Renal cortical epithelial cell (primary cell): ENCODE results near the gene EN2. TPM values are rescaled to one million over a fixed set of nuclear protein-coding genes. Genes with fewer than 3 reads are reported as not detected.

Source experiments
- DNase-seq: peaks from one replicate; pipeline ENCODE4 v3.0.0-alpha.2; 2011; ENCODE audit warnings: low read depth
- total RNA-seq: library from RNA; depleted of rRNA; stranded (reverse); fragments of >200 nt; gene quantifications from 2 replicates; pipeline ENCODE4 v1.2.3, GENCODE V29; 2014

The EN2 gene
- total RNA-seq = 0.05 TPM in 1 of 2 replicates, not detected in the other

GRCh38 chr7:155458111-155458877 lies at the start of gene EN2:
EN2 (plus strand) TSS chr7:155458129; CDS start chr7:155458378, 249 bp downstream.
- DNase-seq = no peak

DNA sequence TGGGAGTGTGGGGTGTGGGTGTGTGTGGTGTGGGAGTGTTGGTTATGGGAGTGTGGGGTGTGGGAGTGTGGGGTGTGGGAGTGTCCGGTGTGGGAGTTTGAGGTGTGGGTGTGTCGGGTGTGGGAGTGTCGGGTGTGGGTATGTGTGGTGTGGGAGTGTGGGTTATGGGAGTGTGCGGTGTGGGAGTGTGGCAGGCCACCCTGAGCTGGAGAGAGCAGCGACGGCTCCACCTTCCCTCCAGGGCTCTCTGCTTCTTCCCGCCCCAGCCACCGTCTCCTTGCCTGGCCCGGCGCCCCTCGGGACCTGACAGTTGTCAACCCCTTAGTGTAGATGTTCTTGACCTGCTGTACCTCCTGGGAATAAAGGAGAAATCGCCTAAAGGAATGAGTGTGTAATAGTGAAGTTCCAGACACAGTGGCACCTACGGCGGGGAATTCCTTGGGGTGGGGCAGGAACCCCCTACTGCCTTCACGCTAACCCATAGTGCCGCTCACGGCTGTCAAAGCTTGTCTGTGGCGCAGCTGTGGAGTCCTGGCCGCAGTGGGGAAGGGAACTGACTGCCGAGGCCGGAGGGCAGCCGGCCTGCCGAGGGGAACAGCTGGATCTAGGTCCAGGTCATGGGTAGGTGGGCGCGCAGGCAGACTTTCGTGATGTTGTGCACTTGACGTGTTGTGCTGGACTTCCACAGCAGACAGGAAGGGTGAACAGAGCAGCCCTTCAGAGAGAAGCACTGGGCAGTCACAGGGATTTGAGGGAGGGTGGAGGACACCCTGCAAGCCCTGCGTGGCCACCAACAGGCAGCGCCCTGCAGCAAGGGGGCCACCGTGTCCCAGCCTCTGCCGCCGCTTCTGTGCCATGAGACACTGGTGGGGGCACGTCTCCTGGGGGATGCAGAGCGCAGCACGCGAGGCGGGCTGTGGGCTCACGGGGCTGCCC lies 49.0 kb upstream of the EN2 start:
- DNase-seq = no peak

DNA sequence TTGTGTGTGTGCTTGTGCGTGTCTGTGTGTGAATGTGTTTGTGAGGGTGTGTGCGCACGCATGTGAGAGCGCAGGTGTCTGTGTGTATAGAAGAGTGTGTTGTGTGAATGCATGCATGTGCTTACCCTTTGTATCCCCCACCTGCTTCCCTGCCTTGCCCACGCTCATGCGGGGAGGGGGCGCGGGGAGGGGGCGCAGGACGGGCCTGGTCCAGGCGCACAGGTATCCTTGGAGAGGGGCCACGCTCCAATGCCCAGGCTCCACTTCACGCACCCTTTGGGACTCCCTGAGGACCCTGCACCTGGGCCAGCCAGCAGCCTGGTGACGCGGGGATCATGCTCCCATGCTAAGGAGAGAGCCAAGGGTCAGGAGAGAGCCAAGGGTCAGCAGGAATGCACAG lies 47.9 kb upstream of the EN2 start:
- no peak for DNase-seq

DNA sequence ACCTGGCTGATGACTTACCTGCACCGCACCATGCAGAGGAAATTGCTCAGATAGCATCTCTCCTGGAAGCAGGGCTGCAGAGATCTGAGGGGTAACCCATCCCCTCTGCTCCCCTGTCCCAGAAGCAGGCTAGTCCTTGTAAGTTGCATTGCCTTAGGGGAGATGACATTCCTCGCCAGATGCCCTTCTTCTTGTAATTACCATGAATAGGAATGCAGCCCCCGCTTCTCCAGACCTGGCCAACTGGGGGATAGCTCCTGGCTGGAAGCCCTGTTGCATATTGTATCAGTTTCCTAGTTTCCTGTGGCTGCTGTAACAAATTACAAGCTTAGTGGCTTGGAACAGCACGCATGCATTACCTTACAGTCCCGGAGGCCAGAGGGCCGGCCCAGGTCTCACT lies 47.5 kb upstream of the EN2 start:
- DNase-seq = no peak

DNA sequence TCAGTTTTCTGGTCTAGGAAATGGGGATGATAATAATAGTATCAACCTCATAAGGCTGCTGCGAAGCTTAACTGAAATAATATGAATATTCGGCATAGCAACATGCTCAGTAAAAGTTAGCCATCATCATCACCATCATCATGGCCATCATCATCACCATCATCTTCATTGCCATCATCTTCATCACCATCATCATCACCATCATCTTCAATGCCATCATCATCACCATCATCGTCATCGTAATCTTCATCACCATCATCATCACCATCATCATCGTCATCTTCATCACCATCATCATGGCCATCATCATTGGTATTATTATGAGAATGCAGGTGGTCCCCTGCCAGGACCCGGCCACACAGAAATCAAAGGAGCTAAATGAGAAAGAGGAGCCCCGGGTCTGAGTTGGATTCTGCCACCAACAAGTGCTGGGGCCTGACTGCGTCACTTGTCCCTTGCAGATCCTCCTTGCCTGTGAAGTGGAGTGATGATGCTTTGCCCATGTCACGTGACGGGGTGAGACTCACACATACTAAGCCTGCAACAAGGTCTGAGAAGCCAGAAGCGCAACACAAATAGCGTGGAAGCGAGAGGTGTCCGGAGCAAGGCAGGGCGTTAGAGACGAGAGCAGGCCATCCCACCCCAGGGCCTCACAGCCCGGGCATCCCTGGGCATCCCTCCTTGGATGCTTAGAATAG lies 46.1 kb upstream of the EN2 start:
- DNase-seq = no peak

- DNase-seq = peak; percentile 22
Observed at GRCh38 chr7:155412416-155413253, 45.3 kb upstream of the EN2 start.

- DNase-seq = no peak
Observed at GRCh38 chr7:155414547-155415492, 43.1 kb upstream of the EN2 start.

GRCh38 chr7:155416646-155417380 lies 41.1 kb upstream of the EN2 start:
- no peak for DNase-seq

- no peak for DNase-seq
Observed at GRCh38 chr7:155418304-155418703, 39.6 kb upstream of the EN2 start.

DNA sequence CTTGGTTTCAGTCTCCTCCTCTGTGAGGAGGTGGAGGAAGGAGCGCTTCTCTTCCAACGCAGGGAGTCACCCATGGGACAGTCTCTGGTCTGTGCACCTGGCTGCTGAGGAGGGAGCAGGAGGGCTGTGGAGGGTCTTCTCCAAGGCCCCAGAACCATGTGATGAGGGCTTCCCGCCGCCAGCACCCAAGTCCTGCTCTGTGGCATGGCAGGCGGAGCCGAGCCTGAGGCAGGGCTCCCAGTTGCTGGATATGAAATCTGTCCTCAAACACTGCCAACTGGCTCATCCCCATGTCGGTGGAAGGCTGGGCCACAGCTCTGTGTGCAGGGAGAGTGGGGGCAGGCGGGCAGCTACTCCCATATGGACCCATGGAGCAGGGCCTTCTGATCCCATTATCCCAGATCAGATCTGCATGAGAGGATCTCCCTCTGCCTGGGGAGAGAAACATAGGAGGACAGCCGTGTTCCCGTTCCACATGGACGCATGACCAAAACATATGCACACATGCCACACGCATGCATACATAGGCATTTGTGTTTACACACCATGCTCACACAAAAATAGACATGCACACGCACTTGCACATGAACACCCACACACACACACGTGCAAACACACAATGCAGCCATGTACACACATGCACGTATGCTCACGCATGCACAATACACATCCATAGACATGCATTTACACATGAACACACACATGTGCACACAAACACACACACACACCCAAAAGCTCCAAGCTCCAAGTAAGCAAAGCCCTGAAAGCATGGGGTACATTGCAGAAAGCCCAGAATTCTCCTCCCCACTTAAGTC lies 38.8 kb upstream of the EN2 start:
- DNase-seq = no peak

GRCh38 chr7:155420116-155420515 lies 37.8 kb upstream of the EN2 start:
- DNase-seq = no peak

- DNase-seq = no peak
Observed at GRCh38 chr7:155422151-155422550, 35.8 kb upstream of the EN2 start.

DNA sequence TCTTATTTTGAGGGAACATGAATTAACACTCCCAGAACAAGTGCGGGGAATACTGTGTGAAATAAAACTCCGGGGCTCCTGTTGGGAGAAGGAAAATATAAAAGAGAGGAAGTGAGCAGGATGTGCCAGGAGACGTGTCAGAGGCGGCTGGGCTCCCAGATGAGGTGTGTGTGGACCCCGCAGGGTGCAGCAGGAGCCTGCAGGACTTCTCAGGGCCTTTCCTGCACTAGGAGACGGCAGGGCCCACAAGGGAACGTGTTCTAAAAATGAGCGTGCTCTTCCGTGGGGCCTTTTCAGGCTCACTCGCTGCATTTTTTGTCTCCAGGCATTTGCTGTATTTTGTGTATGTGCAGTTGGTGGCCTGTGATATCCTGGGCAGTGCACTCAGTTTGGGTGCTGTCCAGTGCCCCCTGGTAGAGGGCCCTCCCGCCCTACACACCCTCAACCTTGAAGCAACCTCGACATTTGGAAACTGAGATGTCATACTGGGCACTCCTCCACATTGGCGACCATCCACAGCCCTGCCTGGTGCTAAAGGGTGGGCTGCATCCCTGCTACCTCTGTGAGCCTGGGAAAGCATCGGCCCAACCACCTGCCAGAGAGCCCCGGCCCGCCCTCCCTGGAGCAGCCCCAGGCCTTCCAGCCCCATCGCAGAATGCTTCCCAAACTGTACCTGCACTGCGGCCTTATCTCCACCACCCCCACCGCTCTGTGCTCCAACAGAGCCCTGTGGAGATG lies 35.2 kb upstream of the EN2 start:
- DNase-seq = no peak

GRCh38 chr7:155423337-155424285 lies 34.3 kb upstream of the EN2 start:
- DNase-seq = no peak

DNA sequence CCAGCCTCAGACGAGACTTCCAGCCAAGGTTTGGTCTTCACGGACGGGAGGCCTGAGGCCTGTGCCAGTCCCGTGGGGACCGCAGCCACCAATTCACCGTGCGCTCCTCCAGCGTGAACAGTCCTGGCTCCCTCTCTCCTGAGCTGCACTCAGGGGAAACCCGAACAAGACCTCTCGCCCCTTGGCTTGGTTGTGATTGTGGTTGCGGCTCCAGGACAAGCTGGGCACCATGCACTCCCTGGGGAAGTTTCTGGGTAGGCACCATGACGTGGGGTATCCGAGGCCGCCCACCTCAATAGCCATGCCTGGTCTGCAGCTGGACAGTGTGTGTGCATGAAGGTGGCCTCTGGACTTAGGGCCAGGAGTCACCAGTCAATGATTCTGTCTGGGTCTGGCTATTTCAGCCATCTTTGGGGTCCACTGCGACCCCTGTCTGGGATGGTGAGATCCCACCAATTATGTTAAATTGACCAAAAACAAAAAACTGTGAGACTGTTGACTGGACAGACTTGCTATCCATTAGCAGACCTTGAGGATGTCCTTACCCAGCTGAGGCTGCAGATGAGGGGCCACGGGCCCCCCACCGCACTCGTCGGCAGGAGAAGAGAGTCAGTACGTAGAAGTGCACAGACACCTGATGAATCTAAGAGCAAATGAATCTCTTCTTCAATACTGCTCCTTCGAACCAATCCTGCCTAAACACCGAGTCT lies 33.5 kb upstream of the EN2 start:
- DNase-seq = no peak

DNA sequence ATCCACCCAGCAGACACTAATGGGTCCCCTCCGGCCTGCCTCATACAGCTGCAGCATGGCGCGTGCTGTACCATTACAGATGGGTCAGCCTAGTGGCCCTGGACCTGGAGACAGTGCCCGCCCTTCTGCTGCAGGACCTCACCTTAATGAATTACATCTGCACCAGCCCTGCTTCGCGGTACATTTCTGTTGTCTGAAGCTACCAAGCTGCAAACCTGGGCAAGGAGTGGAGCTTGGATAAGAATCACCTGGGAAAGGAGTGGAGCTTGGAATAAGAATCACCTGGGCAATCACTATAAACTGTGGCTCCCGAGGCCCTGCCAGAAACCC lies 33.0 kb upstream of the EN2 start:
- DNase-seq = no peak
